ENCODE measurements around the gene CAND1. TPM values are rescaled to one million over a fixed set of nuclear protein-coding genes. Genes with fewer than 3 reads are reported as not detected.

Gene CAND1
- total RNA-seq, 1 experiment from 2014 or later, result 155 TPM

- RAD21 ChIA-PET (ENCODE audit: low non-redundant PET in 1 of 2, low total read pairs in 2 of 2, uncharacterized antibody in 2 of 2, unreplicated experiment in 2 of 2), result no interaction called here
- DNase-seq (ENCODE audit: low read depth, low spot score) (no peak), ATAC-seq (no peak)
- Histone ChIP-seq H3K27ac (ENCODE audit: low read depth, low read length) (no peak overlapping the region), H3K4me2 (ENCODE audit: low read length) (no peak overlapping the region), H3K9ac (ENCODE audit: low read length) (no peak overlapping the region), H2AFZ (ENCODE audit: low read depth, low read length, poor library complexity, severe bottlenecking) (no peak overlapping the region), H3K36me3 (ENCODE audit: control insufficient read depth in 1 of 2, insufficient read depth in 2 of 2, low read length in 2 of 2) (no peaks in the 10 kb centered on the region), H3K9me2 (ENCODE audit: insufficient read depth) (no peaks in the 10 kb centered on the region), H3K4me3 (replicated peaks in 1 of 2; ENCODE audit: low read depth in 1 of 2, low read length in 2 of 2) (no peak overlapping the region), H3K4me1 (ENCODE audit: control insufficient read depth in 1 of 2, insufficient read depth in 2 of 2, low read length in 2 of 2) (no peaks in the 10 kb centered on the region), H4K20me1 (ENCODE audit: insufficient read depth) (no peaks in the 10 kb centered on the region), H3K79me2 (ENCODE audit: insufficient read depth, low read length) (no peaks in the 10 kb centered on the region), H3K27me3 (ENCODE audit: insufficient read depth, low read length) (no peaks in the 10 kb centered on the region), H3K9me3 (ENCODE audit: control insufficient read depth in 1 of 2, insufficient read depth in 1 of 2, low read depth in 1 of 2, low read length in 2 of 2) (no peaks in the 10 kb centered on the region)
- CTCF ChIA-PET, result no interaction called here
- POLR2A ChIA-PET, result no interaction called here
- intact Hi-C loops (cut with micrococcal nuclease), result no loop called here
- BruUV-seq (replicated peaks), result no TSS peak
- TF ChIP-seq CBX3 (IDR thresholded peaks at IDR 0.05; ENCODE audit: low read depth) (no peak), SP1 (IDR thresholded peaks at IDR 0.05; ENCODE audit: low read depth) (no peak), REST (IDR thresholded peaks at IDR 0.05; ENCODE audit: low read depth) (no peak), YY1 (IDR thresholded peaks at IDR 0.05; ENCODE audit: extremely low read depth, insufficient replicate concordance, low read depth, low read length) (no peak)
These were observed 76.0 kb downstream of the CAND1 start for GRCh38 chr12:67344979-67345710.

GRCh38 chr12:67348683-67349082, 79.5 kb downstream of the CAND1 start:
- Histone ChIP-seq H3K9me3 (ENCODE audit: control insufficient read depth in 1 of 2, insufficient read depth in 1 of 2, low read depth in 1 of 2, low read length in 2 of 2) (no peaks in the 10 kb centered on the region), H3K36me3 (ENCODE audit: control insufficient read depth in 1 of 2, insufficient read depth in 2 of 2, low read length in 2 of 2) (no peaks in the 10 kb centered on the region), H3K27me3 (ENCODE audit: insufficient read depth, low read length) (no peaks in the 10 kb centered on the region), H2AFZ (ENCODE audit: low read depth, low read length, poor library complexity, severe bottlenecking) (no peak overlapping the region), H3K9ac (ENCODE audit: low read length) (no peak overlapping the region), H3K27ac (ENCODE audit: low read depth, low read length) (no peak overlapping the region), H4K20me1 (ENCODE audit: insufficient read depth) (no peaks in the 10 kb centered on the region), H3K4me3 (replicated peaks in 1 of 2; ENCODE audit: low read depth in 1 of 2, low read length in 2 of 2) (no peak overlapping the region), H3K9me2 (ENCODE audit: insufficient read depth) (no peaks in the 10 kb centered on the region), H3K79me2 (ENCODE audit: insufficient read depth, low read length) (no peaks in the 10 kb centered on the region), H3K4me2 (ENCODE audit: low read length) (no peak overlapping the region), H3K4me1 (ENCODE audit: control insufficient read depth in 1 of 2, insufficient read depth in 2 of 2, low read length in 2 of 2) (no peaks in the 10 kb centered on the region)
- ChIA-PET RAD21 (ENCODE audit: low non-redundant PET in 1 of 2, low total read pairs in 2 of 2, uncharacterized antibody in 2 of 2, unreplicated experiment in 2 of 2) (no interaction called here), POLR2A (no interaction called here), CTCF (no interaction called here)
- no peak for DNase-seq (ENCODE audit: low read depth, low spot score)
- BruUV-seq (replicated peaks), result no TSS peak
- intact Hi-C loops (cut with micrococcal nuclease), result no loop called here
- ATAC-seq, result no peak
- TF ChIP-seq RAD21 (IDR thresholded peaks at IDR 0.05; ENCODE audit: low read depth) (no peak), CTCF (IDR thresholded peaks at IDR 0.05 in 2 of 3, conservative IDR thresholded peaks at IDR 0.05 in 1 of 3; ENCODE audit: borderline replicate concordance in 1 of 3, insufficient read depth in 1 of 3, low read depth in 2 of 3, low read length in 2 of 3) (no peak), POLR2AphosphoS5 (IDR thresholded peaks at IDR 0.05; ENCODE audit: low read depth, low read length) (no peak), ZNF274 (IDR thresholded peaks at IDR 0.05; ENCODE audit: low read depth, low read length) (no peak), FOSL1 (IDR thresholded peaks at IDR 0.05; ENCODE audit: low read depth) (no peak), MAX (IDR thresholded peaks at IDR 0.05) (no peak), SIN3A (IDR thresholded peaks at IDR 0.05; ENCODE audit: low read depth) (no peak), CEBPB (IDR thresholded peaks at IDR 0.05; ENCODE audit: low read depth) (no peak), ELF1 (IDR thresholded peaks at IDR 0.05; ENCODE audit: borderline replicate concordance, low read depth) (no peak), EZH2 (IDR thresholded peaks at IDR 0.05) (no peak), ZFX (IDR thresholded peaks at IDR 0.05) (no peak), CBX3 (IDR thresholded peaks at IDR 0.05; ENCODE audit: low read depth) (no peak), EZH2phosphoT487 (IDR thresholded peaks at IDR 0.05; ENCODE audit: borderline replicate concordance) (no peak)
